RWPE2 (cell line): ENCODE data around the gene C5orf58.

Source experiments
- ATAC-seq: fragments of 200-7000 bp; cut with Tn5 transposase; 3 replicates; pipeline ENCODE4 v1.9.1; 2021; ENCODE audit warnings: low read depth
- DNase-seq: peaks from one replicate; pipeline ENCODE4 v3.0.0-alpha.2; 2020; ENCODE audit warnings: low spot score
- H3K27ac ChIP-seq: fragments of 450-650 bp; 2 replicates; pipeline ENCODE4 v1.5.1; 2017; ENCODE audit warnings: mild to moderate bottlenecking; ENCODE audit not compliant: poor library complexity, severe bottlenecking
- H3K27me3 ChIP-seq: fragments of 250-450 bp; sonication (Bioruptor Pico); 2 replicates; pipeline ENCODE4 v1.5.1; 2021; ENCODE audit warnings: mild to moderate bottlenecking, moderate library complexity; ENCODE audit not compliant: insufficient read depth, poor library complexity, severe bottlenecking
- H3K36me3 ChIP-seq: fragments of 250-450 bp; sonication (Bioruptor Pico); 2 replicates; pipeline ENCODE4 v1.5.1; 2020; ENCODE audit warnings: low read depth, mild to moderate bottlenecking, moderate library complexity
- H3K4me1 ChIP-seq: fragments of 250-450 bp; sonication (Bioruptor Pico); 2 replicates; pipeline ENCODE4 v1.5.1; 2021; ENCODE audit warnings: mild to moderate bottlenecking, moderate library complexity; ENCODE audit not compliant: insufficient read depth, poor library complexity, severe bottlenecking
- H3K4me3 ChIP-seq: fragments of 250-450 bp; sonication (Bioruptor Pico); 2 replicates; pipeline ENCODE4 v1.5.1; 2021; ENCODE audit warnings: mild to moderate bottlenecking, moderate library complexity; ENCODE audit not compliant: severe bottlenecking
- H3K9me3 ChIP-seq: fragments of 250-450 bp; sonication (Bioruptor Pico); 2 replicates; pipeline ENCODE4 v1.5.1; 2021; ENCODE audit warnings: mild to moderate bottlenecking, moderate library complexity; ENCODE audit not compliant: severe bottlenecking
- CTCF ChIP-seq: fragments of 450-650 bp; IDR thresholded peaks from one replicate; pipeline ENCODE4 v1.5.1; 2017; ENCODE audit warnings: mild to moderate bottlenecking, moderate library complexity; ENCODE audit not compliant: poor library complexity, severe bottlenecking

The C5orf58 gene

GRCh38 chr5:170257370-170257769 lies 24.6 kb downstream of the C5orf58 start:
- ATAC-seq (no peak), DNase-seq (no peak)
- Histone ChIP-seq H3K27ac (no peak overlapping the region), H3K36me3 (no peaks in the 10 kb centered on the region), H3K9me3 (no peaks in the 10 kb centered on the region), H3K27me3 (no peaks in the 10 kb centered on the region), H3K4me3 (no peak overlapping the region), H3K4me1 (peaks cover 18% of the 10 kb centered on the region)
- no peak for TF ChIP-seq CTCF

GRCh38 chr5:170261528-170262043 lies 28.8 kb downstream of the C5orf58 start:
- Histone ChIP-seq H3K4me3 (no peak overlapping the region), H3K36me3 (no peaks in the 10 kb centered on the region), H3K27me3 (peaks cover 12% of the 10 kb centered on the region), H3K9me3 (no peaks in the 10 kb centered on the region), H3K4me1 (no peaks in the 10 kb centered on the region), H3K27ac (no peak overlapping the region)
- DNase-seq (no peak), ATAC-seq (no peak)
- TF ChIP-seq CTCF, result no peak

- no peak for ATAC-seq
- TF ChIP-seq CTCF, result no peak
- no peaks in the 10 kb centered on the region for H3K4me1 ChIP-seq
- H3K27me3 ChIP-seq, result peaks cover 17% of the 10 kb centered on the region
- no peaks in the 10 kb centered on the region for H3K36me3 ChIP-seq
- H3K27ac ChIP-seq, result no peak overlapping the region
- no peak for DNase-seq
- no peaks in the 10 kb centered on the region for H3K9me3 ChIP-seq
- no peak overlapping the region for H3K4me3 ChIP-seq
Observed at GRCh38 chr5:170262061-170263045, 29.6 kb downstream of the C5orf58 start.

- H3K36me3 ChIP-seq, result no peaks in the 10 kb centered on the region
- TF ChIP-seq CTCF, result no peak
- DNase-seq (no peak), ATAC-seq (no peak)
- no peaks in the 10 kb centered on the region for H3K4me1 ChIP-seq
- no peak overlapping the region for H3K27ac ChIP-seq
- peaks cover 21% of the 10 kb centered on the region for H3K27me3 ChIP-seq
- no peak overlapping the region for H3K4me3 ChIP-seq
- no peaks in the 10 kb centered on the region for H3K9me3 ChIP-seq
Observed at GRCh38 chr5:170263906-170264305, 31.1 kb downstream of the C5orf58 start.

GRCh38 chr5:170265522-170265921 lies 32.7 kb downstream of the C5orf58 start:
- no peak for TF ChIP-seq CTCF
- ATAC-seq, result no peak
- DNase-seq, result no peak
- no peaks in the 10 kb centered on the region for H3K4me1 ChIP-seq
- H3K36me3 ChIP-seq, result no peaks in the 10 kb centered on the region
- H3K27me3 ChIP-seq, result peaks cover 21% of the 10 kb centered on the region
- H3K9me3 ChIP-seq, result no peaks in the 10 kb centered on the region
- H3K27ac ChIP-seq, result no peak overlapping the region
- no peak overlapping the region for H3K4me3 ChIP-seq
